GM06990 (cell line): Measurements from ENCODE around the gene DUSP7.

Experiments
- DNase-seq: peaks from one replicate; pipeline ENCODE4 v3.0.0-alpha.2; 2011; ENCODE audit not compliant: insufficient read length; ENCODE audit errors: extremely low read depth
- H3K27me3 ChIP-seq: replicated peaks from 2 replicates; pipeline ENCODE4 v1.6.0; 2011; ENCODE audit warnings: low read length; ENCODE audit not compliant: control insufficient read depth, insufficient read depth
- H3K36me3 ChIP-seq: 2 replicates; pipeline ENCODE4 v1.5.1; 2011; ENCODE audit warnings: low read length; ENCODE audit not compliant: control insufficient read depth, insufficient read depth
- H3K4me3 ChIP-seq: replicated peaks from 2 replicates; pipeline ENCODE4 v1.5.1; 2011; ENCODE audit warnings: low read depth, mild to moderate bottlenecking, control low read depth, low read length
- TF ChIP-seq, protein P1 (sequence below): IDR thresholded peaks from 2 replicates; pipeline ENCODE4 v1.5.1; 2011; ENCODE audit warnings: low read length, control low read depth, mild to moderate bottlenecking, inconsistent platforms; ENCODE audit not compliant: insufficient read depth, poor library complexity, severe bottlenecking

Gene DUSP7

DNA sequence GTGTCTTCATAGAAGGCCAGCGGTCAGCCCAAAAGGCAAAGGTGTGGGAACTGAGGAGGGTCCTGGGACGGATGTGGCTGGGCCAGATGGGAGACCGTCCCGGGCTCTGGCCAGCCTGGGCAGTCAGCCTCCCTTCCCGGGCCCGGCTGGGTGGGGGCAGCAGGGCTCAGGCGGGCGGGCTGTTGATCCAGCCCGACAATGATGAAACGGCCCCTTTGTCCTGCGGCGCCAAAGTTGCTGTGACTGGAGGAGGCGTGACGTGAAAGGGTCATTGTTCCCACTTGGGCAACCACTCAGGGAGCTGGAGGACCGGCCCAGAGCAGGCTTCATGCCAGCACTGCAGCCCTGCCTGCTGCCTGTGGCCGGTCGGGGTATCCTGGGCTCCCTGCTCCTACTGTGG lies 16.5 kb downstream of the DUSP7 start:
- TF ChIP-seq, protein P1, sequence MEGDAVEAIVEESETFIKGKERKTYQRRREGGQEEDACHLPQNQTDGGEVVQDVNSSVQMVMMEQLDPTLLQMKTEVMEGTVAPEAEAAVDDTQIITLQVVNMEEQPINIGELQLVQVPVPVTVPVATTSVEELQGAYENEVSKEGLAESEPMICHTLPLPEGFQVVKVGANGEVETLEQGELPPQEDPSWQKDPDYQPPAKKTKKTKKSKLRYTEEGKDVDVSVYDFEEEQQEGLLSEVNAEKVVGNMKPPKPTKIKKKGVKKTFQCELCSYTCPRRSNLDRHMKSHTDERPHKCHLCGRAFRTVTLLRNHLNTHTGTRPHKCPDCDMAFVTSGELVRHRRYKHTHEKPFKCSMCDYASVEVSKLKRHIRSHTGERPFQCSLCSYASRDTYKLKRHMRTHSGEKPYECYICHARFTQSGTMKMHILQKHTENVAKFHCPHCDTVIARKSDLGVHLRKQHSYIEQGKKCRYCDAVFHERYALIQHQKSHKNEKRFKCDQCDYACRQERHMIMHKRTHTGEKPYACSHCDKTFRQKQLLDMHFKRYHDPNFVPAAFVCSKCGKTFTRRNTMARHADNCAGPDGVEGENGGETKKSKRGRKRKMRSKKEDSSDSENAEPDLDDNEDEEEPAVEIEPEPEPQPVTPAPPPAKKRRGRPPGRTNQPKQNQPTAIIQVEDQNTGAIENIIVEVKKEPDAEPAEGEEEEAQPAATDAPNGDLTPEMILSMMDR: no peak
- DNase-seq: no peak
- Histone ChIP-seq H3K4me3 (no peak overlapping the region), H3K36me3 (no peaks in the 10 kb centered on the region), H3K27me3 (no peaks in the 10 kb centered on the region)

DNA sequence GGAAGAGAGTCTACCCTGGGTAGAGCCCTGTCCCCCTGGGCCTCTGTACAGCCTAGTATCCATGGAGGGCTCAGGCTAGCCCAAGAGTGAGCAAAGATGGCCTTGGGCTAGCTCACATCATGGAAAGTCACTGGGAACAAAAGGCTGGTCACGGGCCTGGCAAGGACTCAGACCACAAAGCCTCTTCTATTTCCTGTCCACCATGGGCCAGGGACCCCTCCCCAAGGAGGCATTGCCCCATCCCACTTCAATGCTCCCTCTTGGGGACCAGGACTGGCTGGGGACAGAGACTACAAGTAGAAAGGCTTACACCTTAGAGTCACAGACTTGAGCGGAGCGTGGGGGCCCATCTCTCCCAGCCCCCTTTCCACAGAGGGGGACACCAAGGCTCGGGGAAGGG lies 16.9 kb downstream of the DUSP7 start:
- Histone ChIP-seq H3K36me3 (no peaks in the 10 kb centered on the region), H3K4me3 (no peak overlapping the region), H3K27me3 (no peaks in the 10 kb centered on the region)
- DNase-seq: no peak
- TF ChIP-seq, protein P1: no peak

DNA sequence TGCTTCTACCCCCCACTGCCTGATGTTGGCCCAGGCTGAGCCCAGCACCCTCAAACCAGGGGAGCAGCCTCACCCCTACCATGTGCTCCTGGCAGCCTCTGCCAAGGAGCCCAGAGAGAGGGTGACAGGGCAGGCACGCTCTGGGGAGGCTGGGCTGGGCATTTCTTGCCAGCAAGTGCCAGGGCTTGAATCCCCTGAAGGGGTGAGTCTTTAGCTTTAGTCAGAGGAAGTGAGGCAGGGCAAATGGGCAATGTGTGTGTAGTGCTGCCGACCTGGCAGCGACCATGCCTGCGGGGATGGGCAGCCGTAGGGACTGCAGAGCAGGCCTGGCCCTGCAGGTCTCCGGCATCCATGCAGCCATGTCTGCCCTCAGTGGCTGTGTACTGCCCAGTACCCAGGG lies 18.1 kb downstream of the DUSP7 start:
- Histone ChIP-seq H3K4me3 (no peak overlapping the region), H3K27me3 (no peaks in the 10 kb centered on the region), H3K36me3 (no peaks in the 10 kb centered on the region)
- TF ChIP-seq, protein P1: no peak
- no peak for DNase-seq

GRCh38 chr3:52037291-52037690 lies 19.1 kb downstream of the DUSP7 start:
- TF ChIP-seq, protein P1: no peak
- DNase-seq: no peak
- H3K27me3 ChIP-seq: no peaks in the 10 kb centered on the region
- H3K36me3 ChIP-seq: no peaks in the 10 kb centered on the region
- no peak overlapping the region for H3K4me3 ChIP-seq

DNA sequence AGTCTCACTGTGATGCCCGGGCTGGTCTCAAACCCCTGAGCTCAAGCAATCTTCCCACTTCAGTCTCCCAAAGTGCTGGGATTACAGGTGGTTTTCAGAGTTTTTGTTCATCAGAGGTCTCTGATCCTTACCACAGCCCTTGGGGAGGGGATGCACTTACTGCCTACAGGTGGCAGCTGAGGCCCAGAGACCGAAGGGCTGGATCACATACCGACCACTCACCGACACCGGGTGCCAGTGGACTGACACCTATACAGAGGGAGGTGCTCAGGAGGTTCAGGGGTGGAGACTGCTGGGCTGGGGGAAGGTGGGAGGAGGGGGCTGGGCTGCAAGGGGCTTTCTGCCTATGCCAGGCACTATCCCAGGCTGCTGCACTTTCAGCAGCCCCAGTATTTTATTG lies 19.5 kb downstream of the DUSP7 start:
- DNase-seq: no peak
- TF ChIP-seq, protein P1: no peak

GRCh38 chr3:52036222-52036694 lies 20.1 kb downstream of the DUSP7 start:
- no peak overlapping the region for H3K4me3 ChIP-seq
- no peaks in the 10 kb centered on the region for H3K27me3 ChIP-seq
- no peaks in the 10 kb centered on the region for H3K36me3 ChIP-seq
- peak; percentile 46 for DNase-seq
- TF ChIP-seq, protein P1: no peak

More for the DNA sequence above, 19.5 kb downstream of the DUSP7 start:
- Histone ChIP-seq H3K36me3 (no peaks in the 10 kb centered on the region), H3K4me3 (no peak overlapping the region), H3K27me3 (no peaks in the 10 kb centered on the region)
